Measurements from ENCODE around the gene PDZRN3.
A peak's percentile ranks its signal among the peaks of the same experiment; 100 is the strongest.

PDZRN3 gene

GRCh38 chr3:73609315-73609641 is 15.5 kb downstream of the PDZRN3 start:
- in situ Hi-C loops (cut with HindIII; ENCODE audit: low sequenced_read_pairs), result no loop called here
- TF ChIP-seq, protein P1, sequence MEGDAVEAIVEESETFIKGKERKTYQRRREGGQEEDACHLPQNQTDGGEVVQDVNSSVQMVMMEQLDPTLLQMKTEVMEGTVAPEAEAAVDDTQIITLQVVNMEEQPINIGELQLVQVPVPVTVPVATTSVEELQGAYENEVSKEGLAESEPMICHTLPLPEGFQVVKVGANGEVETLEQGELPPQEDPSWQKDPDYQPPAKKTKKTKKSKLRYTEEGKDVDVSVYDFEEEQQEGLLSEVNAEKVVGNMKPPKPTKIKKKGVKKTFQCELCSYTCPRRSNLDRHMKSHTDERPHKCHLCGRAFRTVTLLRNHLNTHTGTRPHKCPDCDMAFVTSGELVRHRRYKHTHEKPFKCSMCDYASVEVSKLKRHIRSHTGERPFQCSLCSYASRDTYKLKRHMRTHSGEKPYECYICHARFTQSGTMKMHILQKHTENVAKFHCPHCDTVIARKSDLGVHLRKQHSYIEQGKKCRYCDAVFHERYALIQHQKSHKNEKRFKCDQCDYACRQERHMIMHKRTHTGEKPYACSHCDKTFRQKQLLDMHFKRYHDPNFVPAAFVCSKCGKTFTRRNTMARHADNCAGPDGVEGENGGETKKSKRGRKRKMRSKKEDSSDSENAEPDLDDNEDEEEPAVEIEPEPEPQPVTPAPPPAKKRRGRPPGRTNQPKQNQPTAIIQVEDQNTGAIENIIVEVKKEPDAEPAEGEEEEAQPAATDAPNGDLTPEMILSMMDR (IDR thresholded peaks at IDR 0.05; ENCODE audit: low read depth, low read length), result no peak
- no peak overlapping the region for H3K4me3 ChIP-seq (ENCODE audit: low read depth, low read length)
- no peak for DNase-seq (ENCODE audit: low read depth, low spot score)

GRCh38 chr3:73608456-73609314 is 16.1 kb downstream of the PDZRN3 start:
- in situ Hi-C loops (cut with HindIII; ENCODE audit: low sequenced_read_pairs), result no loop called here
- TF ChIP-seq, protein P1 (IDR thresholded peaks at IDR 0.05; ENCODE audit: low read depth, low read length), result no peak

DNA sequence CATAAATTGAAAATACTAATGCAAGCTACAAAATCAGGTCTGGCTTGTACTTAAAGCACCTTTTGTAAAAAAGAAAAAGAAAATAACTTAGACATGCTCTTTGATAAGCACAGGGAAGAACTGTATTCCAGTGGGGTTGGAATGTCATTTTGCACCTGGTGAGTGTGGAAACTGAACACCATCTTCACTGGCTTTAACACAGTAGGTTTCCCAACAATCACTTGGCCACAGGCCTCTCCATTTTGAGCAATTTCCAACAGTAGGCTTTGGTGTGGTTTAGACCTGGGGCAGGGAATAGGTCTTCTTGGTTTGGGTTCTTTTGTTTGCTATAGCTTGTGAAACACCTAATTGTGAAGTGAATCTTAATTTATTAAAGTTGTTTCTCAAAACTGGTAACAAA is 18.9 kb downstream of the PDZRN3 start:
- TF ChIP-seq, protein P1 (IDR thresholded peaks at IDR 0.05; ENCODE audit: low read depth, low read length), result no peak
- in situ Hi-C loops (cut with HindIII; ENCODE audit: low sequenced_read_pairs), result no loop called here
- H3K4me3 ChIP-seq (ENCODE audit: low read depth, low read length), result no peak overlapping the region
- DNase-seq (ENCODE audit: low read depth, low spot score), result no peak

More at GRCh38 chr3:73608456-73609314, 16.1 kb downstream of the PDZRN3 start:
- H3K4me3 ChIP-seq (ENCODE audit: low read depth, low read length), result no peak overlapping the region
- no peak for DNase-seq (ENCODE audit: low read depth, low spot score)

DNA sequence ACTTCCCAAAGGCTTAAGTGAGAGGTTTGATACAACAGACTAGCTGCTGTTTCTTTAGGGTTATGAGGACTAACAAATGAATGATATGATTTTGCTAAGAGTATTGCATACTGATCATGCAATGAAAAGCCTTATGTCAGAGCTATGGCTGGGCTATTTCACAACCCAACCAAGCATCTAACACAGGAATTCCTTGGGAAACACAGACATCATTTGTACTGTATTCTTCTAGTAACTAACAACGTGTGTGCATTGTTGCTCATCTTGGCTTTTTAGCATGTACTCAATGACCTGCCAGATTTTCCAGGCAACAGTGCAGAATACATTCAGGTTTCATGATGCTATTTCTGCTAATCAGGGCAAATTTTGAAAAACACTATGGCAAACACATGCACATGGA is 19.3 kb downstream of the PDZRN3 start:
- TF ChIP-seq, protein P1 (IDR thresholded peaks at IDR 0.05; ENCODE audit: low read depth, low read length), result no peak
- no peak overlapping the region for H3K4me3 ChIP-seq (ENCODE audit: low read depth, low read length)
- in situ Hi-C loops (cut with HindIII; ENCODE audit: low sequenced_read_pairs), result no loop called here
- DNase-seq (ENCODE audit: low read depth, low spot score), result peak; percentile 43

GRCh38 chr3:73604451-73604850 is 20.3 kb downstream of the PDZRN3 start:
- H3K4me3 ChIP-seq (ENCODE audit: low read depth, low read length), result no peak overlapping the region
- in situ Hi-C loops (cut with HindIII; ENCODE audit: low sequenced_read_pairs), result no loop called here
- TF ChIP-seq, protein P1 (IDR thresholded peaks at IDR 0.05; ENCODE audit: low read depth, low read length), result no peak
- DNase-seq (ENCODE audit: low read depth, low spot score), result peak; percentile 66

DNA sequence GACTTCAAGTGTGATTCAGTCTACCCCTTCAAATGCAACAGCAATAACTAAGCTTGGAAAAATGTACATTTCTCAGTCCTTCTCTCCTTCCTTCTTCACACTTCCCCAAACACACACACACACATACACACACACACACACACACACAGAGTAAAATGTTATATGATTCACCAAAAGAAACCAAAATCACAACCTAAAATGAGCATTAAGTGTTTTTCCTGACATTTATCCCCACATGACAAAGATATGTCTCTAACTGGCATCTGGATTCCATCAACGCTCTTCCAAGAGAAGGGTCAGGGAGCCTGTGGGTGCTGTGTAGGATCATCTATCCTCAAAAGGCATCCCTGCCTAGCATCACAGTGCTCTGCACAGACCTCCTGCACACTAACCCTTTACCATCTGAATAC is 21.0 kb downstream of the PDZRN3 start:
- no peak overlapping the region for H3K4me3 ChIP-seq (ENCODE audit: low read depth, low read length)
- TF ChIP-seq, protein P1 (IDR thresholded peaks at IDR 0.05; ENCODE audit: low read depth, low read length), result no peak
- in situ Hi-C loops (cut with HindIII; ENCODE audit: low sequenced_read_pairs), result no loop called here
- DNase-seq (ENCODE audit: low read depth, low spot score), result peak; percentile 44
